Left lung (tissue), 10 donors: ENCODE measurements around the gene LRRC25. TPM values are rescaled to one million over a fixed set of nuclear protein-coding genes. Genes with fewer than 3 reads are reported as not detected.

Source experiments
- ATAC-seq: fragments of 200-7000 bp; cut with Tn5 transposase; one replicate; pipeline ENCODE4 v1.9.1; 2020; ENCODE audit warnings: moderate library complexity
- DNase-seq, 4 donors: peaks; one replicate each; pipeline ENCODE4 v3.0.0-alpha.2; 2013 to 2020
- H3K27ac ChIP-seq, 2 donors: fragments of 200-600 bp; sonication (generic) in 1 of 2; one replicate each; pipeline versions ENCODE4 v1.5.0 to v1.8.0; 2020 to 2021
- H3K27me3 ChIP-seq, 2 donors: fragments of 200-600 bp; sonication (generic) in 1 of 2; one replicate each; pipeline versions ENCODE4 v1.5.0 to v1.8.0; 2020 to 2021
- H3K36me3 ChIP-seq, 2 donors: fragments of 200-600 bp; sonication (generic) in 1 of 2; one replicate each; pipeline versions ENCODE4 v1.5.0 to v1.8.0; 2020 to 2021
- H3K4me1 ChIP-seq, 2 donors: fragments of 200-600 bp; one replicate each; pipeline ENCODE4 v1.8.0; 2021
- H3K4me3 ChIP-seq, 2 donors: fragments of 200-600 bp; sonication (generic) in 1 of 2; one replicate each; pipeline versions ENCODE4 v1.5.0 to v1.8.0; 2020 to 2021; ENCODE audit warnings: mild to moderate bottlenecking in 1 of 2
- H3K9me3 ChIP-seq, 2 donors: fragments of 200-600 bp; sonication (generic) in 1 of 2; one replicate each; pipeline versions ENCODE4 v1.5.0 to v1.8.0; 2020 to 2021
- CTCF ChIP-seq, 2 donors: fragments of 200-600 bp; sonication (generic) in 1 of 2; IDR thresholded peaks; one replicate each; pipeline versions ENCODE4 v1.5.0 to v1.8.0; 2021; ENCODE audit warnings: antibody characterized with exemption in 2 of 2
- intact Hi-C, 2 donors: fragments of 100-400 bp; cut with DNase I; formaldehyde crosslinking; loops; one replicate each; pipeline versions ENCODE4 v1.11.2 to v1.14.2; 2022
- polyA plus RNA-seq, 6 donors: library from polyadenylated mRNA; unstranded; fragments of 120-200 nt; gene quantifications; one replicate each; pipeline ENCODE4 v1.2.1, GENCODE V29; 2013; ENCODE audit not compliant: insufficient read length in 6 of 6
- total RNA-seq, 2 donors: library from RNA; stranded (reverse); fragmentation: NEBNext Ultra II Directional; extraction: Animal tissue kit (Norgen Biotek cat#: 25700); gene quantifications; one replicate each; pipeline ENCODE4 v1.2.1, GENCODE V29; 2021
- donor health status: DM: no; HTN: yes; CAD: no.
- donor health status: DM: no; HTN: no; CAD: no.

The LRRC25 gene
- total and polyA plus RNA-seq, 8 donors: 1.3 to 53.7 (median 1.6) TPM

- intact Hi-C loops: no loop called here
- Histone ChIP-seq H3K27me3 (peaks cover 0 to 24% of the 10 kb centered on the region in 2 donors), H3K4me1 (peaks cover 17 to 57% of the 10 kb centered on the region in 2 donors), H3K27ac (no peak overlapping the region), H3K4me3 (no peak overlapping the region), H3K36me3 (no peaks in the 10 kb centered on the region), H3K9me3 (no peaks in the 10 kb centered on the region)
- no peak for TF ChIP-seq CTCF (IDR thresholded peaks at IDR 0.05)
- DNase-seq (peak in 1 of 4 donors; percentile 58), ATAC-seq (no peak)
These were observed 25.2 kb upstream of the LRRC25 start for GRCh38 chr19:18422530-18423191.

GRCh38 chr19:18421371-18421959 is 24.0 kb upstream of the LRRC25 start:
- Histone ChIP-seq H3K4me3 (peak overlapping the region in 1 of 2 donors; percentile 58), H3K36me3 (no peaks in the 10 kb centered on the region), H3K27me3 (peaks cover 0 to 36% of the 10 kb centered on the region in 2 donors), H3K4me1 (peaks cover 25 to 69% of the 10 kb centered on the region in 2 donors), H3K9me3 (no peaks in the 10 kb centered on the region), H3K27ac (no peak overlapping the region)
- TF ChIP-seq CTCF (IDR thresholded peaks at IDR 0.05): no peak
- DNase-seq (peak in 1 of 4 donors; percentile 62), ATAC-seq (no peak)
- intact Hi-C loops: no loop called here

- Histone ChIP-seq H3K9me3 (no peaks in the 10 kb centered on the region), H3K36me3 (no peaks in the 10 kb centered on the region), H3K4me3 (peak overlapping the region in 1 of 2 donors; percentile 58), H3K27me3 (peaks cover 0 to 38% of the 10 kb centered on the region in 2 donors), H3K4me1 (peaks cover 31 to 72% of the 10 kb centered on the region in 2 donors), H3K27ac (peak overlapping the region in 1 of 2 donors; percentile 98)
- intact Hi-C loops: no loop called here
- DNase-seq (no peak), ATAC-seq (no peak)
- TF ChIP-seq CTCF (IDR thresholded peaks at IDR 0.05): no peak
These were observed 23.5 kb upstream of the LRRC25 start for GRCh38 chr19:18420930-18421329.

GRCh38 chr19:18419699-18420460 is 22.5 kb upstream of the LRRC25 start:
- peaks cover 40 to 76% of the 10 kb centered on the region in 2 donors for H3K4me1 ChIP-seq
- peak overlapping the region; percentile 58 to 67 for H3K4me3 ChIP-seq
- H3K9me3 ChIP-seq: no peaks in the 10 kb centered on the region
- H3K36me3 ChIP-seq: no peaks in the 10 kb centered on the region
- H3K27me3 ChIP-seq: peaks cover 0 to 38% of the 10 kb centered on the region in 2 donors
- ATAC-seq: no peak
- H3K27ac ChIP-seq: peak overlapping the region; percentile 19 to 98
- DNase-seq: peak in 2 of 4 donors; percentile 33 to 81
- no peak for TF ChIP-seq CTCF (IDR thresholded peaks at IDR 0.05)
- intact Hi-C loops: no loop called here
